Liver (tissue), 9 donors: ENCODE data around the gene ZNF747. TPM values are rescaled to one million over a fixed set of nuclear protein-coding genes. Genes with fewer than 3 reads are reported as not detected.

Source experiments
- DNase-seq: peaks from one replicate; pipeline ENCODE4 v3.0.0-alpha.2; 2017; ENCODE audit warnings: low spot score
- H3K27ac ChIP-seq, 2 donors: one replicate each; pipeline ENCODE4 v1.7.0; 2013; ENCODE audit warnings: inconsistent platforms in 2 of 2, low read length in 2 of 2, control low read depth in 1 of 2, low read depth in 1 of 2, mild to moderate bottlenecking in 1 of 2
- H3K27me3 ChIP-seq, 4 donors: one replicate each; pipeline versions ENCODE4 v1.6.1 to v1.7.0; 2013; ENCODE audit warnings: low read length in 3 of 4, inconsistent platforms in 1 of 4, mild to moderate bottlenecking in 1 of 4, moderate library complexity in 1 of 4; ENCODE audit not compliant: control insufficient read depth in 4 of 4, insufficient read depth in 4 of 4
- H3K36me3 ChIP-seq, 4 donors: one replicate each; pipeline versions ENCODE4 v1.6.1 to v1.7.0; 2013; ENCODE audit warnings: low read length in 3 of 4, mild to moderate bottlenecking in 3 of 4, low read depth in 1 of 4, moderate library complexity in 1 of 4; ENCODE audit not compliant: control insufficient read depth in 4 of 4, insufficient read depth in 3 of 4
- H3K4me1 ChIP-seq, 4 donors: one replicate each; pipeline versions ENCODE4 v1.6.1 to v1.7.0; 2013; ENCODE audit warnings: low read length in 3 of 4, mild to moderate bottlenecking in 3 of 4, moderate library complexity in 1 of 4; ENCODE audit not compliant: control insufficient read depth in 4 of 4, insufficient read depth in 4 of 4
- H3K4me3 ChIP-seq, 3 donors: one replicate each; pipeline versions ENCODE4 v1.6.1 to v1.7.0; 2013; ENCODE audit warnings: low read length in 3 of 3, control low read depth in 1 of 3, low read depth in 1 of 3, mild to moderate bottlenecking in 1 of 3
- H3K9ac ChIP-seq, 2 donors: one replicate each; pipeline ENCODE4 v1.7.0; 2013; ENCODE audit warnings: low read length in 2 of 2, mild to moderate bottlenecking in 2 of 2, moderate library complexity in 2 of 2, control low read depth in 1 of 2, low read depth in 1 of 2
- H3K9me3 ChIP-seq, 4 donors: one replicate each; pipeline versions ENCODE4 v1.6.1 to v1.7.0; 2013; ENCODE audit warnings: low read length in 3 of 4; ENCODE audit not compliant: control insufficient read depth in 4 of 4
- ATF3 ChIP-seq: IDR thresholded peaks from 2 replicates; pipeline ENCODE4 v1.6.1; 2016; ENCODE audit warnings: antibody characterized with exemption
- EGR1 ChIP-seq, 2 donors: IDR thresholded peaks; 2 replicates each; pipeline ENCODE4 v1.6.1; 2016 to 2018; ENCODE audit warnings: antibody characterized with exemption in 2 of 2, low read depth in 2 of 2
- FOXA1 ChIP-seq: IDR thresholded peaks from 2 replicates; pipeline ENCODE4 v1.6.1; 2016; ENCODE audit warnings: antibody characterized with exemption
- FOXA2 ChIP-seq: IDR thresholded peaks from 2 replicates; pipeline ENCODE4 v1.6.1; 2016; ENCODE audit warnings: antibody characterized with exemption
- GABPA ChIP-seq, 2 donors: IDR thresholded peaks in 1 of 2; conservative IDR thresholded peaks in 1 of 2; 2 replicates each; pipeline ENCODE4 v1.6.1; 2016; ENCODE audit warnings: antibody characterized with exemption in 2 of 2, mild to moderate bottlenecking in 1 of 2, moderate library complexity in 1 of 2
- HNF4A ChIP-seq, 2 donors: conservative IDR thresholded peaks; 2 replicates each; pipeline ENCODE4 v1.6.1; 2016; ENCODE audit warnings: antibody characterized with exemption in 2 of 2, mild to moderate bottlenecking in 2 of 2
- HNF4G ChIP-seq: IDR thresholded peaks from 2 replicates; pipeline ENCODE4 v1.6.1; 2016; ENCODE audit warnings: antibody characterized with exemption
- MAX ChIP-seq: IDR thresholded peaks from 2 replicates; pipeline ENCODE4 v1.6.1; 2016; ENCODE audit warnings: antibody characterized with exemption
- NR2F2 ChIP-seq: IDR thresholded peaks from 2 replicates; pipeline ENCODE4 v1.6.1; 2016; ENCODE audit warnings: antibody characterized with exemption
- RAD21 ChIP-seq, 2 donors: IDR thresholded peaks; 2 replicates each; pipeline ENCODE4 v1.6.1; 2016; ENCODE audit warnings: antibody characterized with exemption in 2 of 2, mild to moderate bottlenecking in 2 of 2
- REST ChIP-seq: IDR thresholded peaks from 2 replicates; pipeline ENCODE4 v1.6.1; 2016; ENCODE audit warnings: antibody characterized with exemption, mild to moderate bottlenecking
- RXRA ChIP-seq, 2 donors: IDR thresholded peaks; 2 replicates each; pipeline ENCODE4 v1.6.1; 2017 to 2018; ENCODE audit warnings: antibody characterized with exemption in 2 of 2, mild to moderate bottlenecking in 1 of 2
- SP1 ChIP-seq: IDR thresholded peaks from 2 replicates; pipeline ENCODE4 v1.6.1; 2018; ENCODE audit warnings: antibody characterized with exemption, mild to moderate bottlenecking
- TAF1 ChIP-seq: conservative IDR thresholded peaks from 2 replicates; pipeline ENCODE4 v1.6.1; 2016; ENCODE audit warnings: antibody characterized with exemption, mild to moderate bottlenecking
- YY1 ChIP-seq: IDR thresholded peaks from 2 replicates; pipeline ENCODE4 v1.6.1; 2016; ENCODE audit warnings: antibody characterized with exemption, mild to moderate bottlenecking
- ZBTB33 ChIP-seq: IDR thresholded peaks from 2 replicates; pipeline ENCODE4 v1.6.1; 2016; ENCODE audit warnings: antibody characterized with exemption
- WGBS: extraction: QIAGEN DNeasy Blood & Tissue Kit; methylation state at CpG from one replicate; pipeline ENCODE4 v1.1.7; 2013; 5-methylcytosine and 5-hydroxymethylcytosine counted together
- polyA plus RNA-seq, 2 donors: library from polyadenylated mRNA; stranded (reverse) in 1 of 2; unstranded in 1 of 2; fragments of 200-250 nt in 1 of 2; fragments of >200 nt in 1 of 2; fragmentation: Nextera tagmentation in 1 of 2; extraction: Ambion mirVana in 1 of 2; gene quantifications; one replicate each; pipeline versions ENCODE4 v1.2.1 to v1.2.3, GENCODE V29; 2013 to 2015
- total RNA-seq, 2 donors: library from RNA; depleted of rRNA; stranded (reverse); fragments of >200 nt; gene quantifications; one replicate each; pipeline ENCODE4 v1.2.3, GENCODE V29; 2014
- donor health status: healthy.
- donor health status: healthy.
- donor health status: healthy.
- donor health status: healthy.
- donor health status: healthy.

ZNF747 gene
- total and polyA plus RNA-seq, 4 donors: 3.8 to 10.5 (median 6.5) TPM

GRCh38 chr16:30511509-30511908, 23.1 kb downstream of the ZNF747 start:
- no peak overlapping the region for H3K4me3 ChIP-seq
- TF ChIP-seq SP1 (no peak), FOXA2 (no peak), NR2F2 (no peak), HNF4A (conservative IDR thresholded peaks at IDR 0.05) (no peak), TAF1 (no peak), EGR1 (IDR thresholded peaks at IDR 0.05; ENCODE audit: low read depth in 2 of 2) (no peak), FOXA1 (no peak), REST (no peak), GABPA (IDR thresholded peaks at IDR 0.05 in 1 of 2, conservative IDR thresholded peaks at IDR 0.05 in 1 of 2) (no peak), YY1 (no peak), ZBTB33 (no peak), ATF3 (no peak), RXRA (IDR thresholded peaks at IDR 0.05) (no peak)
- no peaks in the 10 kb centered on the region for H3K4me1 ChIP-seq
- H3K9ac ChIP-seq: no peak overlapping the region
- no peak for DNase-seq
- H3K36me3 ChIP-seq: peaks cover 0 to 26% (median 22%) of the 10 kb centered on the region in 4 donors
- no peaks in the 10 kb centered on the region for H3K27me3 ChIP-seq
- no peaks in the 10 kb centered on the region for H3K9me3 ChIP-seq
- H3K27ac ChIP-seq: no peak overlapping the region
- WGBS: 98% methylated on average over 3 of the region's 3 CpGs

- no peaks in the 10 kb centered on the region for H3K4me1 ChIP-seq
- no peak overlapping the region for H3K4me3 ChIP-seq
- no peak overlapping the region for H3K9ac ChIP-seq
- no peaks in the 10 kb centered on the region for H3K9me3 ChIP-seq
- H3K27me3 ChIP-seq: no peaks in the 10 kb centered on the region
- H3K36me3 ChIP-seq: peaks cover 0 to 27% (median 23%) of the 10 kb centered on the region in 4 donors
- H3K27ac ChIP-seq: no peak overlapping the region
- WGBS: 89% methylated on average over 4 of the region's 4 CpGs
- no peak for DNase-seq
- TF ChIP-seq RAD21 (IDR thresholded peaks at IDR 0.05) (no peak), FOXA2 (no peak), HNF4G (no peak), SP1 (no peak), NR2F2 (no peak), MAX (no peak), TAF1 (no peak), YY1 (no peak), RXRA (IDR thresholded peaks at IDR 0.05) (no peak), EGR1 (IDR thresholded peaks at IDR 0.05; ENCODE audit: low read depth in 2 of 2) (no peak), REST (no peak), ATF3 (no peak), ZBTB33 (no peak), GABPA (IDR thresholded peaks at IDR 0.05 in 1 of 2, conservative IDR thresholded peaks at IDR 0.05 in 1 of 2) (no peak)
Observed at GRCh38 chr16:30510376-30510938, 24.2 kb downstream of the ZNF747 start.
